NCI-H510A treated with DMSO at 0.1 percent for 48 hours (cell line): ENCODE measurements around the gene STX3.

Experiments
- DNase-seq: peaks from one replicate; lab custom pipeline; 2025; lab: John Stamatoyannopoulos, UW

Gene STX3

DNA sequence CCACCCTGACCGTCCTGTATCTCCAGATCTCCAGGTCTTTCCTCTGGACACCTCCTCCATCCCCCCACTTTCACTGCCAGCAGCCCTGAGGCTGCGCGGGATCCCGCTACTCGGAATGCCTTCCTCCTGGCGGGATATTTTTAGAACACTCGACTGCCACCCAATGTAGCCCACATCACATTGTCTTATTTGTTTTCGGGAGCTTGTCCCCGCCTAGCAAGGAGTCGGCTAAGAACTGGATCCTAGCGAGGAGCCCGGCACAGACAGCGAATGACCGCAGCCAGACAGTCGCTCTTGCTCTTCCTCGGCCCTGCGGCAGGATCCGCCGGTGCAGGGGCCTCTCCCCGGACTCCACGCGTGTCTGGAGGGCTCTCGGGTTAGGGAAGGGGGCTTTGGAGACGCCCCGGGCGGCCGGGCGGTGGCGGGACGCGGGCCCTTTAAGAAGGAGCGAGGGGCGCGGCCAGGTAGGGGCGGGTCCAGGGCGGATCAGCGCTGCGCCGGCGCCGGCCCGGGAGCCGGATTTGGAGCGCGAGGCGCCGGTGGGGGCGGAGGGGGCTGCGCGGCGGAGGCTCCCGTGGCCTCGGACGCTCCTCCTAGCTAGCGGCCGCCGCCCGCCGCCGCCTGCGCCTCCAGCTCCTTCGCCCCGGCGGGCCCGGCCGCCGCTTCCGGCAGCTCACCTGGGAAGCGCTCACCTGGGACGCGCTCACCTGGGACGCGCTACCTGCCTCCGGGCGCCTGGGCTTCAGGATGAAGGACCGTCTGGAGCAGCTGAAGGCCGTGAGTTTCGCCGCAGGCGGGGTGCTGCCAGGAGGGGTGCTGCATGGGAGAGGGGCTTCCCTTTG, at the start of gene STX3:
TSS of gene STX3 (plus strand) at position 518 of the 842 bp plus-strand sequence. CDS start at position 748, 230 bp downstream.
- DNase-seq = peak; percentile 66

DNA sequence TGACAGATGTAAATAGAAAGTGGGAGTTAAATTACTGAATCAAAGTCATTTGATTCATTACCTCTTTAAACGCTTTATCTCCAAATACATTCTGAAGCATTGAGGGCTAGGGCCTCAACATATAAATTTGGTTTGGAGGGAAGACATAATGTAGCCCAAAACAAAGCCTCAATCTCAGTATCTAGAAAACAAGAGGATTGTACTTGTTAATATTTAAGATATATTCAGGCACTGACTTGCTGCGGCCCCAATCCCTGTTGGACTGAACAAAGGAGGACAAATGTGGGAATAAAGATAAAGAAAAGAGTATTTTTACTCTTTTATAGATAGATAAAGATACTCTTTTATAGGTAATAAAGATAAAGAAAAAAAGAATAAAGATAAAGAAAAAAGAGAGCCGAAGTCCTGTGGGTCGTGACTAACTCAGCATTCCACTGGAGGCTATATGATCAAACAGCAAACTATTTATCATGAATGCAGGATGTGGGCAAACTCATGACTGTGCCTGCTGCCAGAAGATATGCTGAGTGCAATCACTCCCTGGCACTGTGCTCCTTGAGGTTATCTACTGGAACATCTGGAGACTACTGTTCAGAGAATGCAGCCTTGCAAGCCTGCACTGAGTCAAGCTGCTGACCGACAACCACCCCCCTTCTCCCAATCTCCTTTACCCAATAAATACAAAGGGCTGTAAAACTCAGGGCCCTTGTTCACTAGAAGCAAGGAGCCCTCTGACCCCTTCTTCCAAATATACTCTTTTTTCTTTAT, 48.5 kb upstream of the STX3 start:
- no peak for DNase-seq

DNA sequence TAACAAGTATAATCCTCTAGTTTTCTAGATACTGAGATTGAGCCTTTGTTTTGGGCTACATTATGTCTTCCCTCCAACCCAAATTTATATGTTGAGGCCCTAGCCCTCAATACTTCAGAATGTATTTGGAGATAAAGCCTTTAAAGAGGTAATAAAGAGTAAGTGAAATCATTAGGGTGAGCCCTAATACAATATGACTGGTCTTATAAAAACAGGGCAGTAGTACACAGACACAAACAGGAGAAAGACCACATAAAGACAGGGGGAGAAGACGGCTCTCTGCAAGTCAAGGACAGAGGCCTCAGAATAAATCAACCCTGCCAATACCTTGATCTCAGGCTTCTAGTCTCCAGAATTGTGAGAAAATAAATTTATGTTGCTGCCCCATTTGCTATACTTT, 47.8 kb upstream of the STX3 start:
- DNase-seq = no peak

DNA sequence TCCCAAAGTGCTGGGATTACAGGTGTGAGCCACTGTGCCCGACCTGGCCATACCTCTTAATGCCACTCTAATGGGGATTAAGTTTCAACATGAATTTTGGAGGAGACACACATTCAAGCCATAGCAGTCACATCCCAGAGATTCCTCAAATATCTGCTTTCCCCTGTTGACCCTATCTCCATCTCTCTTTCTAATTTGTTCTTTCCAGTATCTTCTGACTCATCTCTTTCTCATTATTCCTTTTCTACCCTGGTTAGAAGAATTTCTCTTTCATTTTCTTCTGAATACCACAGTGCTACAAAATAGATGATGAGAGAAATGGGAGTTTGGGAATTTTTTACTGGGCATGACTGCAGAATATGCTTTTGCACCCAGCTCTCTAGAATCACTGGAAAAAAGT, 46.6 kb upstream of the STX3 start:
- no peak for DNase-seq

DNA sequence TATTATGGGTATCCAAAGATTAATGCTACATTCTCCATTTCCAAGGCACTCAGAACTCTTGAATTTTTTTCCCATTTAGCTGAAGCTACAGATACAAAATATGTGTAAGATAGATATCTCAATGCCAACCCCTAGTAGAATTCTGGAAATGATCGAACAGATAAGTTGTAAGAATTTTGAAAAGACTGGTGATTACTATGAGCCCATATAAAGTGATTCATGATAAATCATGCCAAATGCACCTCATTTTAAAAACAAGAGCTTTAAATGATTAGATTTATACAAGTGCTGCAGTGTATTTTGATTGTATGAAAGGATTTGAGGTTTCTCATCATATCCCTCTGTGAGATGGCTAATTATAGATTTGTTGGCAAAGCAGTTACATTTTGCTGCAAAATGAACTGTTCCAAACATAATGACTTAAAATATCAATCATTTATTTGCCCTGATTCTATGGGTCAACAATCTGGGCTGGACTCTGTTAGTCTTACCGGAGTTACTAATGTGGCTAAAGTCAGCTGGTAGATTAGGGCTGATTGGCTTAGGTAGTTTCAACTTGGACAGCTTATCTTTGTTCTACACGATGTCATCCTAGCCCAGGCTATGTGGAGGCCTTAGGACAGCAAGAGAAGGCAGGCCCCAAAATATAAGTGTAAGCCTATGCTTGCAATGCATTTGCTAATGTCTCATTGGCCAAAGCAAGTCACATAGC, 44.9 kb upstream of the STX3 start:
- no peak for DNase-seq

DNA sequence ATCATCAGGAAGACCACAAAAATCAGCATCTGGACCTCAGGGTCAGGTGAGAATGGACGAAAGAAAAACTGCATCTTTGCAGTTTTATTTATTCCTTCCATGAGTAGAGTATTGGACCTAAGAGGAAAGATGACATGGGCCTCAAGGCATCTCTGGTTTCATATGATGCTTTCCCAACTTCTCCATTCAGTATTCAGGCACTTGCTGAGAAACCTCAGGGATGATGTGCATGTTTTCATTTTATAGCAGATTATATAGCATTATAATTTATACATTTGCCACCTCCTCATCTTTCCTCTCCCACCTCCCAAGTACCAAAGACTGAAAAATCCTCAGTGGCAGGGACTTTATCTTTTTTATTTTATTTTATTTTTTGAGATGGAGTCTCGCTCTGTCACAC, 41.4 kb upstream of the STX3 start, which contains the start of gene OR10V1:
TSS of gene OR10V1 (minus strand) at position 101 of the 400 bp plus-strand sequence. CDS start at position 101, 0 bp downstream.
- DNase-seq = no peak

DNA sequence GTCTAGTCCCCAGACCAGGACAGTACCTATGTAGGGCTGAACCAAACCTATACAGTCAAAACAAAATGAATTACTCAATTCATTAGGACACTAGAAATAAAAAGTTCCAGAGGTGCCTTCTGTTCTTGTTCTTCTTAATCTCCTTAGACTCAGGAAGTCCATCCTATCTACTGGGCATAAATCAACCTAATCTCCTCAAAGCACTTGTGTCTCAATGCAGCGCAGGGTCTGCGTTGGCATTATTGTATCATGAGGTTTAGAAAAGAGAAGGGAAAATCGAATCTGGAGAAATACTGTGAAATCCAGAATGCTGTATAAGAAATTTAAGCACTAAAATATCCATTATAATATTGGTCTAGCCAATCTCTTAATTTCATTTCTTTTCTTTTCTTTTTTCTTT, 39.1 kb upstream of the STX3 start:
- no peak for DNase-seq

DNA sequence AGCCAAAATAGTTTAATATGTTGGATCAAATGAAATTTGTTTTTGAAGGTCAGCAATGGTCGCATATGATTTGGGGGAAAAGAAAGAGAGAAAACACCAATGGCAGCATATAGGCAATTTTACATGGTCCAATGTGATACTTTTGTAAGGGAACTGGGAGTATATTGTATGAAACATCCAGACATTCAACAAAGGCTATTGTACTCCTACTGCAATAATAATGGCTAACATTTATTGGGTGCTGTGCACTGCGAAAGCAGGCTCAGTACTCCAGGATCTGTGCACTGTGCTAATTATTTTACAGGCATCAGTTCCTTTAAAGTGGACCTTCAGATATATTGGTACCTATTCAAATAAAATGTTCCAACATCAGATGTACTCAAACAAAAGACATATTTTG, 35.6 kb upstream of the STX3 start:
- DNase-seq = no peak

DNA sequence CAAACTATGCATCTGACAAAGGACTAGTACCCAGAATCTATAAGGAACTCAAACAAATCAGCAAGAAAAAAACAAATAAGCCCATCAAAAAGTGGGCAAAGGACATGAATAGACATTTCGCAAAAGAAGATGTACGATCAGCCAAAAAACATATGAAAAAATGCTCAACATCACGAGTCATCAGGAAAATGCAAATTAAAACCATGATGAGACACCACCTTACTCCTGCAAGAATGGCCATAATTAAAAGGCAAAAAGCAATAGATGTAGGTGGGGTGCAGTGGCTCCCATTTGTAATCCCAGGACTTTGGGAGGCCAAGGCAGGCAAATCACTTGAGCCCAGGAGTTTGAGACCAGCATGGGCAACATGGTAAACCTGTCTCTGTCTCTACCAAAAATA, 31.1 kb upstream of the STX3 start:
- no peak for DNase-seq

DNA sequence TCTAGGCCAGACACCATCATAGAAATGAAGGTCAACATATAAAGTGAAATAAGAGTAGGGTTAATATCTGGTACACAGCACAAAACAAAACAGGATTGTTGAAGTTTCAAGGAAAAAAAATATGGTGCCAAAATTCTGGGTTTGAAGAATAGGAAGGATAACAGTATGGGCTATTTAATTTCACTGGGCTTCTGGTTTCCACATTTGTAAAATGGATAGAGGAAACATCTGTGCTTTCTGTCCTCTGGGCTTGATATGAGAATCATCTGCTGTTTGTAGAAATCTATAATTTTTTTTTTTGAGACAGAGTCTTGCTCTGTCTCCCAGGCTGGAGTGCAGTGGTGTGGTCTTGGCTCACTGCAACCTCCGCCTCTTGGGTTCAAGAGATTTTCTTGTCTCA, 27.8 kb upstream of the STX3 start:
- no peak for DNase-seq

DNA sequence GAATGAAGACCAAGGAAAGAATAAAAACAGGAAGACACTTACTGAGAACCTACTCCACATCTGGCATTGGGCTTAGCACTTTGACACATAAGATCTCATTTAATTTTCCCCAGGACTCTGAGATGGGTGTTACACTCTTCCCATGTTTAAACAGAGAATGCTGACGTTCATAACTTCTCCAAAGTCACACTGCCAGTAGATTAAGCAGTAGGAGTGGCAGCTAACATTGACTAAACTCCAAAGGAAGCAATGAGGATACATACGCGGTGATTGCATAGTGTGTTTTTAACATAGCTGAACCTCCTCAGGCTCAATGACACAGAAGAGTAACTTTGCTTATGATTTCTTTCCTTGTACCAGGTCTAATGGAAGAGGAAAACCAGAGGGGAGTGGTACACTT, 27.0 kb upstream of the STX3 start:
- no peak for DNase-seq

DNA sequence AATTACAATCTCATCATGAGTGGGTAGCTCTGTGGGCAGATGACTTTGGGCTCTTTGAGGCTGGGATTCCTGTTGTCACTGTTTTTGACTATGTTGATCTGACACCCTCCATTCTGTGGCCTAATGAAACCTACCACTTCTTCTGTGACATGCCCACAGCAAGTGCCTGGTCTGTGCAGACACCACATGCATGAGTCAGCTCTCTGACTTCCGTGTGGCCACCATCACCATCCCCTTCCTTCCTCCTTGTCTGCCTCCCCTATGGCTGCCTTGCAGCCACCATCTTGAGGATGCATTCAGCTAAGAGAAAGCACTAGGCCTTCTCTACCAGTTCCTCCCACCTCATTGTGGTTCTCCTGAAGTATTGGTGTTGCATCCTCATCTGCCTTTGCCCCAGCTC, 26.3 kb upstream of the STX3 start:
- DNase-seq = no peak

DNA sequence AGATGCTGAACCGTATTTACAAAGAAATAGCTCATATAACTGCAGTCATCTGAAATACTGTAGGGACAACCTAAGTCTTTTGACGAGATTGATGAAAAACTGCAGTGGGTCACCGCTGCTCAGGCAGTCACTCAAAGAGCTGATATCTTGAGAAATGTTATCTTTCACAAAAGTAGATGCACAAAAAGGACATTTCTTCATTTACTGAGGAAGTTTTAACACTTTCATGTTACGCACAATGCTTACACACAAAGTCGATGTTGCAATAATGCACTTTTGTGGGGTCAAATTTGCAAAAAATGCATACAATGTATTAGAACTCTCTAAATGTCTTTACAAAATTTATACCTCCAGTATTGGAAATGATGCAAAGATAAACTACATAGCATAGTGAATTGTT, 25.3 kb upstream of the STX3 start:
- no peak for DNase-seq

DNA sequence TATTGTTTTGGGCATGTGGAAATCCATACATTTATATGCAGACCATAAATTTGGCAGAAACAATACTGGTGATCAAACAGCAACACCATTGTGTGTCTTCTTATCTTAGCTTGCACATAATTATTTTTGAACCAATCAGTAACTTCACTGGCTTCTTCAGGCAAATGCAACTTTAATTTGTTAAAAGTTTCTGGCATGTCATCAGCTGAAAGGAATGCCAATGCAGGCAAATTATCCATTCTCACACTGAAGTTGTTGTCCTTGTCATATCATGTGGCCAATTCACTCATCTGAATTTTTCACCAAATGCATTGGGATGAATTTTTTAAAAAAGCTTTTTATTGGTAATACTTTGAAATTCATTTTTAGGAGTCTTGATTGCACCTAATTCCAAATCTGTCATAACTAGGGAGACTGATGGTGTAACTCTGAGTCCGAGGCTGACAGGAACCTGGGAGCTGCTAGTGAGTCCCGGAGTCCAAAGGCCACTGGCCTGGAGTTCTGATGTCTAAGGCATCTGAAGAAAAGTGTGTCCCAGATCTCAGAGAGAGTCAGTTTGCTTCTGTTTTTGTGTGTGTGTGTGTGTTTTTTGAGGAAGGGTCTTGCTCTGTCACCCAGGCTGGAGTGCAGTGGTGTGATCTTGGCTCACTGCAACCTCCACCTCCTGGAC, 24.1 kb upstream of the STX3 start:
- no peak for DNase-seq

DNA sequence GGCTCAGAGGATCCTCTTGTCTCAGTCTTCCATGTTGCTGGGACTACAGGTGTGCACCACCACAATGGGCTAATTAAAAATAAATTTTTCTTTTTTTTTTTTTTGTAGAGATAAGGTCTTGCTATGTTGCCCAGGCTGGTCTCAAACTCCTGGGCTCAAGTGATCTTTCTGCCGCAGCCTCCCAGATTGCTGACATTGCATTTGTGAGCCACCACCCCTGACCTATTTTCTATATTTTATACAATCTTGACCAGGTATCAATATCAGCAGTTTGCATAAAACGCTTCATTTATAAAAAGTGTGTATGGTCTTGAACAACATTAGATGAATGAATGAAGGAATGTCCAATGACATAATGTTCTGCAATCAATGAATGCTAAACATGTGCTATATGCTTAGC, 9.1 kb upstream of the STX3 start:
- DNase-seq = no peak

DNA sequence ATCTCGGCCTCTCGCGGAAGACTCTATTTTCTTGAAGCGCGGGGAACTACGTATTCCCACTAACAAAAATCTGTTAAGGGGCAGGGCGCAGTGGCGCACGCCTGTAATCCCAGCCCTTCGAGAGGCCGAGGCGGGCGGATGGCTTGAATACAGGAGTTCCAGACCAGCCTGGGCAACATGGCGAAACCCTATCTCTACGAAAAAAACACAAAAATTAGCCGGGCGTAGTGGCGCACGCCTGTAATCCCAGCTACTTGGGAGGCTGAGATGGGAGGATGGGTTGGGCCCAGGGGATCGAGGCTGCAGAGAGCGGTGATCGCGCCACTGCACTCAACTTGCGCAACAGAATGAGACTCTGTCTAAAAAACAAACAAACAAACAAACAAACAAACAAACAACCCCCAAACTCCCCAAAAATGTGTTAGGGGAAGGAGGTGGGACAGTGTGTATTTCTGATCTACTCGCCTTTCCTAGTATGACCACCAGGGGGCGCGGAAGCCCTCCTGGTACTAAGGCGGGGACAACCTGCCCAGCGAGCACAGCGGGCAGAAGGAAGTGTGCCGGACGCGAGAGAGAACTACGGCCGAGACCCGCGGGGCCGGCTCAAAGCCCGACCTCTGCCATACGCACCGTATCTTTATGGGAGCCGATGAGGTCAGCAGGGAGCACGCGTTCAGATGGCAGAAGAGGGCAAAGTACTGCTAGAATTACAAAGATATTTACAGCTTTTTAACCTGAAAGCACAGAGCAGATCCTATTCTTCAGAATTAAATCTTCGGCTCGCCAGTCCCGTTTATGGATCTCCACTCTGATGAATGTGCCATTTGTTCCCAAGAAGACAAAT, 1.3 kb upstream of the STX3 start:
- peak; percentile 82 for DNase-seq

DNA sequence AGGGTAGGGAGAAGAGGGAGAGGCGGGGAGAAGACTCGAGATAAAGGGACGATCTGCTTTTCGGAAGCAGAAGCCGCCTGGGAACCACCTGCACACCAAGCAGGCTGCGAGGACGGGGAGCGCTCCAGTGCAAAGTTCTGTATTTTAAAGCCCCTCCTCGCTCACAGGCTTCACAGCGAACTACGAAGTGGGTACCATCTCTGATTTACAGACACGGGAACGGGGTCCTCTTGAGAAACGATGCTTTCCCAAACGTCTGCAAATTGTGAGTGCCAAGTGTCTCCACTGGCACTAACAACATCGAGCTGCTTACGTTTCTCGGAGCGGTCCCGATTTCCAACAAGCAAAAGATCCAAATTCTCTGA, 700 bp upstream of the STX3 start:
- peak; percentile 55 for DNase-seq

DNA sequence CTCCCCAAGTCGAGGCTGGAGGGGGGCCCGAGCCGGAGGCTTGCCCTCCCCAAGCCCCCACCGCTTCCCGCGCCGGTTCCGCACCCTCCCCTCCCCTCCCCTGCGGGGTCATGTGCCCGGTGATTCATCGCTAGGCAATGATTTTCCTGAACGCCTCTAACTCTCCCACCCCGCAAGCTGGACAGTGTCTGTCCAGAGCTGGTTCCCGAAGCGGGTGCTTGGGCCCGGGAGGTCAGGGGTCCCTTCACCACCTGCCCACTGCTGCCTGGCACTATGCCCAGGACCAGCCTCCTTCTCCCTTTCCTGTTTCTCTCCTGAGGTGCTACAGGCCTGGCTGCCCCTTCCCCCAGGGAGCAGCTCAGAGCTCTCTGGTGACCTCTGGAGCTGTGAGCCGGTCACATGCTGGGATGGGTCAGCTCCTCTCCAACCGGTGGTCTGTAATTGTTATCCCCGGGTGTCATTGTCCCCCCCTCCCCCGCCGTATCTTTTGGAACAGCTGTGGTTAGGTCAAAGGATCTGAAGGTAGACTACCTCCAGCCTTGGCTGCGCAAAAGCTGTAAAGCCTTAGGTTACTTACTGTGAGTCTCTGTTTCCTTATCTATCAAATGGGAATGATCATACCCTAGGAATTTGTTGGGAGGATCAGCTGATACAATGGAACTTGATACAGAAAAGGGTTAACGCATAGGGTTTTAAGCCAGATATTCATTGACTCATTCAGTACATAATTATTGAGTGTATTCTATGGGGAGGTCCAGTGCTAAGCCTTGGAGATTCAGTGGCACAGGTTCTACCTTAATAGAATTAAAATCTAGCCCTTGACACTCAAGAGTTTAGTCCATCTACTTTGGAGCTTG, 753 bp downstream of the STX3 start:
- DNase-seq = peak; percentile 51

DNA sequence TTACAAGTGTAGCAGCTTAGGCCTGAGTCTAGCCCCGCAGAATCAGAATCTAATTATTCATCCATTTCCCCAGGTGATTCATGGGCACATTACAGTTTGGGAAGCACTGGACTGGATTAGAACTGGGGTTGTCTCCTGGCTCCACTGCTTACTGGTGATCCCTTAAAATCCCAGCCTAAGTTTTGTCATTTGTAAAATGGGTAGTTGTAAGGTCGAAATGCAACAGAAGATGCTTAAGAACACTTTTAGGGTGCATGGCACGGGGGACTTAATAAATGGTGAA, 1.3 kb downstream of the STX3 start:
- DNase-seq = no peak

DNA sequence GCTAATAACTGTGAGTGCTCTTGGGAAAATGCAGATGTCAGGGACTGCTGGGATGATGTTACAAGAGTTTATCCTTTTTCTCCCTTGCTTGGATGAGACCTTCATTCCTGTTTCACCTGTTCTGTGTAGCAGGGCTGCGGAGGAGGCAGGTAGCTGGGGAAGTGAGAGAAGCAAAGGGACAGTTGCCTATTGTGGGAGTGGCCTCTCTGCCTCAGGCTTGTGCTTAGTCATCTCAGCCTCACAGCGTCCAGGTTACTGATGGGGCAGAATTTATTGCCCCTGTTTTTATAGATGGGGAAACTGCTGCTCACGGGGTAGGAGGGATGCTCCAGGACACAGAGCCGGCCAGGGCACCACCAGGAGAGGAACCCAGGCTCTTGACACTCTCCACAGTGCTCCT, 1.7 kb downstream of the STX3 start:
- DNase-seq = peak; percentile 60
